Measurements from ENCODE around the gene FRY. TPM values are rescaled to one million over a fixed set of nuclear protein-coding genes. Genes with fewer than 3 reads are reported as not detected.

FRY gene
- total and polyA plus RNA-seq, 2 donors (not counting 1 experiment from before 2014, with no cell fraction given) = 2.3 to 6.3 TPM

- Histone ChIP-seq H4K20me1 (ENCODE audit: control insufficient read depth, insufficient read depth, low read length, poor library complexity, severe bottlenecking) (no peaks in the 10 kb centered on the region), H3K27ac (ENCODE audit: low read length in 2 of 2) (no peak overlapping the region), H2AFZ (ENCODE audit: insufficient read depth, low read depth, low read length, poor library complexity, severe bottlenecking) (no peak overlapping the region), H3K4me1 (ENCODE audit: control insufficient read depth in 2 of 2, insufficient read depth in 2 of 2, low read length in 2 of 2) (peaks cover 21 to 25% of the 10 kb centered on the region in 2 donors), H3K79me2 (ENCODE audit: control insufficient read depth, insufficient read depth, low read length) (no peaks in the 10 kb centered on the region), H3K27me3 (replicated peaks in 1 of 4; ENCODE audit: control extremely low read depth in 1 of 4, control insufficient read depth in 3 of 4, insufficient read depth in 4 of 4, low read length in 3 of 4) (no peaks in the 10 kb centered on the region), H3K9me3 (ENCODE audit: control extremely low read depth in 1 of 3, control insufficient read depth in 2 of 3, insufficient read depth in 1 of 3, low read length in 2 of 3) (no peaks in the 10 kb centered on the region), H3K4me3 (ENCODE audit: control extremely low read depth in 1 of 5, extremely low read depth in 1 of 5, insufficient read depth in 1 of 5, low read depth in 2 of 5, low read length in 4 of 5) (no peak overlapping the region), H3K9ac (ENCODE audit: low read length) (no peak overlapping the region), H3K4me2 (replicated peaks; ENCODE audit: low read depth, low read length, poor library complexity, severe bottlenecking) (no peak overlapping the region), H3K36me3 (replicated peaks in 1 of 2; ENCODE audit: control extremely low read depth in 1 of 2, control insufficient read depth in 1 of 2, extremely low read depth in 1 of 2, insufficient read depth in 2 of 2, low read length in 1 of 2) (no peaks in the 10 kb centered on the region)
- Mint-ChIP-seq H3K4me1 (peaks cover 36% of the 10 kb centered on the region), H3K27me3 (no peaks in the 10 kb centered on the region), H3K27ac (no peak overlapping the region), H3K4me3 (no peak overlapping the region), H3K9me3 (ENCODE audit: insufficient read depth) (peaks cover 4% of the 10 kb centered on the region)
- ChIA-PET POLR2A (no interaction called here), CTCF (no interaction called here)
- TF ChIP-seq CTCF (IDR thresholded peaks at IDR 0.05) = no peak
- no peak for TF ChIP-seq EZH2 (IDR thresholded peaks at IDR 0.05; ENCODE audit: borderline replicate concordance, insufficient read depth, low read depth, low read length, poor library complexity, severe bottlenecking)
- no peak for DNase-seq
- WGBS (ENCODE audit: insufficient coverage) = 100% methylated on average over 1 of the region's 1 CpG
- no peak for ATAC-seq (ENCODE audit: low read depth)
- intact Hi-C loops (cut with micrococcal nuclease) = no loop called here
Measured at GRCh38 chr13:32044446-32044845, 12.9 kb downstream of the FRY start.

- Histone ChIP-seq H3K4me3 (ENCODE audit: control extremely low read depth in 1 of 5, extremely low read depth in 1 of 5, insufficient read depth in 1 of 5, low read depth in 2 of 5, low read length in 4 of 5) (no peak overlapping the region), H3K9ac (ENCODE audit: low read length) (no peak overlapping the region), H3K27me3 (replicated peaks in 1 of 4; ENCODE audit: control extremely low read depth in 1 of 4, control insufficient read depth in 3 of 4, insufficient read depth in 4 of 4, low read length in 3 of 4) (no peaks in the 10 kb centered on the region), H3K27ac (ENCODE audit: low read length in 2 of 2) (no peak overlapping the region), H2AFZ (ENCODE audit: insufficient read depth, low read depth, low read length, poor library complexity, severe bottlenecking) (no peak overlapping the region), H3K9me3 (ENCODE audit: control extremely low read depth in 1 of 3, control insufficient read depth in 2 of 3, insufficient read depth in 1 of 3, low read length in 2 of 3) (no peaks in the 10 kb centered on the region), H3K4me2 (replicated peaks; ENCODE audit: low read depth, low read length, poor library complexity, severe bottlenecking) (no peak overlapping the region), H3K36me3 (replicated peaks in 1 of 2; ENCODE audit: control extremely low read depth in 1 of 2, control insufficient read depth in 1 of 2, extremely low read depth in 1 of 2, insufficient read depth in 2 of 2, low read length in 1 of 2) (no peaks in the 10 kb centered on the region), H4K20me1 (ENCODE audit: control insufficient read depth, insufficient read depth, low read length, poor library complexity, severe bottlenecking) (no peaks in the 10 kb centered on the region), H3K4me1 (ENCODE audit: control insufficient read depth in 2 of 2, insufficient read depth in 2 of 2, low read length in 2 of 2) (peaks cover 21 to 25% of the 10 kb centered on the region in 2 donors), H3K79me2 (ENCODE audit: control insufficient read depth, insufficient read depth, low read length) (no peaks in the 10 kb centered on the region)
- ATAC-seq (ENCODE audit: low read depth) (no peak), DNase-seq (no peak)
- ChIA-PET CTCF (no interaction called here), POLR2A (no interaction called here)
- no peak overlapping the region for H3K27ac Mint-ChIP-seq
- H3K27me3 Mint-ChIP-seq = no peaks in the 10 kb centered on the region
- intact Hi-C loops (cut with micrococcal nuclease) = no loop called here
- peaks cover 4% of the 10 kb centered on the region for H3K9me3 Mint-ChIP-seq (ENCODE audit: insufficient read depth)
- no peak overlapping the region for H3K4me3 Mint-ChIP-seq
- peaks cover 36% of the 10 kb centered on the region for H3K4me1 Mint-ChIP-seq
- TF ChIP-seq CTCF (IDR thresholded peaks at IDR 0.05) (no peak), EZH2 (IDR thresholded peaks at IDR 0.05; ENCODE audit: borderline replicate concordance, insufficient read depth, low read depth, low read length, poor library complexity, severe bottlenecking) (no peak)
- no CpG with 5 or more reads among the region's 3 CpGs for WGBS (ENCODE audit: insufficient coverage)
Measured at GRCh38 chr13:32045537-32045936, 14.0 kb downstream of the FRY start.

Data from B cell (primary cell).